ENCODE data around the gene PNMA1.

DNA sequence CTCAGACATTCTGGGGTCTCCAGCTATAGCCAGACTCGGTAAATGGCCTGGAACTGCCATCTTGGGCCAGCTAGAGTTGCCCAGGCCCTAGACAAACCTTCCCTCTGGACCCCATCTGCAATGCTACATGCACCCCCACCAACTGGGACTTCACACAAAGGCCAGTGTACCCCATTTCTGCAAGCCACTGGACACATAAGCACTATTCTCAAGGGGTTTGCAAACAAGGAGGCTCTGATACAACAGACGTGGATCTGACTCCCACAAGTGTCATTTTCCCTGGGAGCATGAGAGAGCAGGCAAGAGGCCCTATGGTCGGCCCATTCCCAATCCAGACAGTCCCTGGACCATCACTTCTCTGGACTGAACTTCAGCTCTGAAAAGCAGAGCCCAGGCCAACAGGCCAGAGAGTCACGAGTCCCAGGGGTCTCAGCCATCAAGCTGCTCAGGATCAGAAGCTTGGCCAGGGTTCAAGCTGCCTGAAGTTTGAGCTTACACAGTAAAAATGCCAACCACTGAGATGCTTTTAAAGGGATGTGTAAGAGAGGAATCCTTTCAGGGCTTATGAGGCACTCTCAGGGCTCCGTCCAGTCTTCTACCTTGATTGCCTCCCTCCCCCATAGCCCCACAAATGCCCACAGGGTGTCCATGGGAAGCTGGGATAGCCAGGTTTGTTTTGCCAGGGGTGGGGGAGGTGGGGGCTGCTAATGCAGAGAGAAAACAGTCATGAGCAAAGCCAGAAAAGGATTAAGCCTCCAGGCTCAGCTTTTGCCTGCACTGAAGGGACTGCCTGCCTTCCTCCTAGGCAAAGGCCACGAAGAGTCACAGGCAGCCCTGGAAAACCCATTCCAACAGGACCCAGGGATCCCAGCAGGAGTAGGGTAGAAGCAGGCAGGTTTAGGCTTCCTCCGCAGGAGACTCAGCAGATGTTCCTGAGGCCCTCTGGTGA is 31.7 kb upstream of the PNMA1 start:
- TF ChIP-seq CTCF (IDR thresholded peaks at IDR 0.05) (no peak), POLR2A (IDR thresholded peaks at IDR 0.05) (no peak)
